ES-I3 (cell line): ENCODE results near the gene HIPK3.

ENCODE experiments used
- H3K36me3 ChIP-seq: 2 replicates; pipeline ENCODE4 v1.6.1; 2013; ENCODE audit warnings: mild to moderate bottlenecking, low read length, control low read depth, moderate library complexity; ENCODE audit not compliant: insufficient read depth
- H3K4me1 ChIP-seq: 2 replicates; pipeline ENCODE4 v1.6.1; 2013; ENCODE audit warnings: mild to moderate bottlenecking, control low read depth, low read length; ENCODE audit not compliant: insufficient read depth
- H3K9ac ChIP-seq: 2 replicates; pipeline ENCODE4 v1.6.1; 2013; ENCODE audit warnings: low read depth, mild to moderate bottlenecking, low read length, moderate library complexity
- H3K9me3 ChIP-seq: 2 replicates; pipeline ENCODE4 v1.6.1; 2013; ENCODE audit warnings: mild to moderate bottlenecking, low read length, moderate library complexity; ENCODE audit not compliant: control insufficient read depth, insufficient read depth

Gene HIPK3

GRCh38 chr11:33390944-33391892 is 134.0 kb downstream of the HIPK3 start:
- H3K4me1 ChIP-seq = no peaks in the 10 kb centered on the region; the same call in 1 of the 2 replicates
- H3K9me3 ChIP-seq = no peaks in the 10 kb centered on the region
- no peak overlapping the region for H3K9ac ChIP-seq
- H3K36me3 ChIP-seq = no peaks in the 10 kb centered on the region

DNA sequence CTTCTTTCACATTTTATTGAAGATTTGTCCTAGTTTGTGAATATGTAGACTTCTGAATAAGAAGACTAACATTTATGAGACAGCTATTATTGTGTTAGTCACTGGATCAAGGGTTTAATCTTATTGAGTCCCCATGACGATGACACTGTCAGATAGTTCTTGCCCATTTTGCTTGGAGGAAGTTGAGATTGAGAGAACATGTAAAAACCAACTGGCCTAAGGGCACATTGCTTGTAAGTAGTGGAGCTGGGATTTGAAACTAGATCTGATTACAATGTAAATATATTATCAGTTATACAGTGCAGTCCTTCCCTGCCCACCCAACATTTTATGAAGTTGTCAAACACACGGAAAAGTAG is 134.7 kb downstream of the HIPK3 start:
- H3K36me3 ChIP-seq = no peaks in the 10 kb centered on the region
- no peaks in the 10 kb centered on the region for H3K9me3 ChIP-seq
- H3K4me1 ChIP-seq = no peaks in the 10 kb centered on the region; the same call in 1 of the 2 replicates
- no peak overlapping the region for H3K9ac ChIP-seq

DNA sequence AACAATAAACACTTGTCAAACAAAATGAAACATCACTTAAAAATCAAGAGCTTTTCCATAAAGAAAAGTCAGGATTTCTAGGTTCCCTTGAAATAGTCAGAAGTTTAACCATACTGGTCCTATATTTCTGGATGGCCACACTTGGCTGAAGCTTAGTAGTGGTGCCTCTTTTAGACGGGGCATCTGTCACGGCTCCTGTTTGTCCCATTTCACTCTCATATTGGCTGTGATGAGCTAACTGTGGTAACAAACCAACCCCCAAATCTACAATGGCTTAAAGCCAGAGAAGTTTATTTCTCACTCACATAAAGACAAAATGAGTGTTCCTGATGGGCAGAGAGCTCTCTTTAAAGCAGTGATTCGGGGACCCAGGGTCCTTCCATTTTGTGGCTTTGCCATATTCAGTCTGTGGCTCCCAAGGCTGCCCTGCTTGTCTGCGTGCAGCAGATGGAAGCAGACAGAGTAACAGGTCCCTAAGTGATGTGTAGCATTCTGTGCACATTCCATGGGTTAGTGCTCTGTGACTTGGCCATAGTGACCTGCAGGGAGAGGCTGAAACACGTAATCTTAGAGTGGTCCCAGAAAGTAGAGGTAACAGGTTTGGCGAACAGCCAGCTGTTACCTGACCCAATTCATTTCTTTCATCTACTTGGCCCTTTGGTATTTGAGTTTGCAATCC is 137.4 kb downstream of the HIPK3 start:
- Histone ChIP-seq H3K36me3 (no peaks in the 10 kb centered on the region), H3K4me1 (no peaks in the 10 kb centered on the region), H3K9me3 (no peaks in the 10 kb centered on the region), H3K9ac (no peak overlapping the region)

GRCh38 chr11:33396361-33396760 is 139.2 kb downstream of the HIPK3 start:
- no peak overlapping the region for H3K9ac ChIP-seq
- H3K36me3 ChIP-seq = no peaks in the 10 kb centered on the region
- H3K4me1 ChIP-seq = no peaks in the 10 kb centered on the region
- H3K9me3 ChIP-seq = no peaks in the 10 kb centered on the region

DNA sequence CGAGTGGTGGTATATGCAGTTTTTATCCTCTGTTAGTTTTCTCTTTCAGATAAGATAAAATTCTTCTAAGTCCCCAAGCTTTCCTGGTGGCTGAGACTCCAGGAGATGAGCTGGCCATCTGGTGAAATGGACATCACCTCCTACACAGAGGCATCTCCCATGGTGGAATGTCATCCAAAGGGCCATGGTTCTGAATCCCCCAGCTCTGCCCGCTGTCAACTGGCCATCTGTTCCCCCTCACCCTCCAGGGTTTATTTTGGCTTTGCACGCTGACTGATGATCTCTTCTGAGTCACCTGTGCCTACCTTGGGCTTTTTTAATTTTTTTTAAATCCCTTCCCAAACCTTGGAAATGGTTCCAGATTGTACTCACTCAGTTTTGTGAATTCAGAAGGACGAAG is 142.2 kb downstream of the HIPK3 start:
- Histone ChIP-seq H3K4me1 (no peaks in the 10 kb centered on the region), H3K9ac (no peak overlapping the region), H3K36me3 (no peaks in the 10 kb centered on the region), H3K9me3 (no peaks in the 10 kb centered on the region)

DNA sequence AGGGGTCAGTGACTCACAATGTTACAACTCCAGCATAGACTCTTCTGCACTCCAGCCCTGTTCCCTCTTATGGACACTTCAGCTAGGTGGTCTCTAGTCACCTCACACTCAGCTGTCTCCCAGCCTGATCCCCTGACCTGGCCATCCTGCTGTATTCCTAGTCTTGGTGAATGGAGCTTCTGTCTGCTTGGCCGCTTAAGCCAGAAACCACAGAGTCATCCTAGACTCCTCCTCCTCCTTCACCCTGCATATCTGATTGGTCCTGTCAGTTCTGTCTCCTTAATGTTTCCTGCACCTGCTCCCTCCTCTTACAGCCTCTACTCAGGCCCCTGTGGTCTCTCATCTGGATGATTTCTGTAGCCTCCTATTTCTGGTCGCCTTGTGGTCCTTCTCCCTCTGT is 144.9 kb downstream of the HIPK3 start:
- no peaks in the 10 kb centered on the region for H3K9me3 ChIP-seq
- no peaks in the 10 kb centered on the region for H3K4me1 ChIP-seq
- H3K9ac ChIP-seq = no peak overlapping the region
- H3K36me3 ChIP-seq = no peaks in the 10 kb centered on the region

- Histone ChIP-seq H3K36me3 (no peaks in the 10 kb centered on the region), H3K9ac (no peak overlapping the region), H3K4me1 (no peaks in the 10 kb centered on the region), H3K9me3 (no peaks in the 10 kb centered on the region)
Measured at GRCh38 chr11:33403344-33403743, 146.2 kb downstream of the HIPK3 start.

GRCh38 chr11:33405834-33406602 is 148.8 kb downstream of the HIPK3 start:
- H3K36me3 ChIP-seq = no peaks in the 10 kb centered on the region
- no peak overlapping the region for H3K9ac ChIP-seq
- H3K4me1 ChIP-seq = peaks cover 8% of the 10 kb centered on the region
- H3K9me3 ChIP-seq = no peaks in the 10 kb centered on the region
